A549 treated with Hydrocortisone at 1 μM for 4 hours (cell line): ENCODE measurements around the gene SAMD1. TPM values are rescaled to one million over a fixed set of nuclear protein-coding genes. Genes with fewer than 3 reads are reported as not detected.

Source experiments
- total RNA-seq: library from RNA; stranded (reverse); fragments of 200-300 nt; extraction: Qiagen RNA extraction; gene quantifications from 5 replicates; pipeline ENCODE4 v1.2.3, GENCODE V29; 2022

Gene SAMD1
- 33.4 to 41.5 TPM (median 35.0 TPM) in 5 replicates for total RNA-seq

GRCh38 chr19:14090509-14091080 lies at the start of gene SAMD1:
Gene SAMD1 (minus strand): TSS chr19:14090751.

GRCh38 chr19:14136509-14137281 lies 46.1 kb upstream of the SAMD1 start, which contains the start of gene ASF1B:
Gene ASF1B (minus strand): TSS chr19:14136589. CDS start chr19:14136456, 133 bp downstream.

GRCh38 chr19:14117668-14118164 lies 27.2 kb upstream of the SAMD1 start, which contains the start of gene PRKACA:
Gene PRKACA (minus strand): TSS chr19:14117762. CDS start chr19:14117547, 215 bp downstream.

GRCh38 chr19:14085309-14085995 lies 5.1 kb downstream of the SAMD1 start, which contains the start of gene C19orf67:
Gene C19orf67 (minus strand): TSS chr19:14085783. CDS start chr19:14085627, 156 bp downstream.

GRCh38 chr19:14072535-14073260 lies 17.9 kb downstream of the SAMD1 start, which contains the start of gene MISP3:
Gene MISP3 (plus strand): TSS chr19:14072786. CDS start chr19:14073310, 524 bp downstream.

GRCh38 chr19:14061751-14062557 lies 28.6 kb downstream of the SAMD1 start, which contains the start of gene PALM3:
Gene PALM3 (minus strand): TSS chr19:14062076. CDS start chr19:14061980, 96 bp downstream.

Other genes with a start within 250 kb of the SAMD1 start
- 1.0 to 4.3 TPM (median 2.9 TPM) in 5 replicates for gene NANOS3, start 213.6 kb downstream of the SAMD1 start, total RNA-seq
- 0.26 to 1.0 TPM (median 0.46 TPM) in 5 replicates for gene BRME1, start 184.6 kb downstream of the SAMD1 start, total RNA-seq
- gene CC2D1A, start 184.6 kb downstream of the SAMD1 start, total RNA-seq: 8.8 to 9.8 TPM (median 9.3 TPM) in 5 replicates
- gene PODNL1, start 152.3 kb downstream of the SAMD1 start, total RNA-seq: 0.86 to 1.7 TPM (median 1.1 TPM) in 5 replicates
- 15.9 to 19.9 TPM (median 19.6 TPM) in 5 replicates for gene DCAF15, start 138.2 kb downstream of the SAMD1 start, total RNA-seq
- 4.0 to 6.5 TPM (median 4.6 TPM) in 5 replicates for gene RFX1, start 84.4 kb downstream of the SAMD1 start, total RNA-seq
- not detected in 5 replicates for gene RLN3, start 62.6 kb downstream of the SAMD1 start, total RNA-seq
- gene IL27RA, start 59.0 kb downstream of the SAMD1 start, total RNA-seq: 8.8 to 10.3 TPM (median 9.4 TPM) in 5 replicates
- gene PALM3, start 28.7 kb downstream of the SAMD1 start, total RNA-seq: 1.6 to 2.3 TPM (median 2.0 TPM) in 5 replicates
- 1.7 to 4.3 TPM (median 3.8 TPM) in 5 replicates for gene MISP3, start 18.0 kb downstream of the SAMD1 start, total RNA-seq
- not detected in 5 replicates for gene C19orf67, start 5.0 kb downstream of the SAMD1 start, total RNA-seq
- 28.1 to 44.1 TPM (median 31.8 TPM) in 5 replicates for gene PRKACA, start 27.0 kb upstream of the SAMD1 start, total RNA-seq
- gene ASF1B, start 45.8 kb upstream of the SAMD1 start, total RNA-seq: 28.0 to 30.6 TPM (median 30.2 TPM) in 5 replicates
- gene ADGRL1, start 115.4 kb upstream of the SAMD1 start, total RNA-seq: 6.2 to 8.1 TPM (median 7.2 TPM) in 5 replicates